Liver (tissue), 3 donors: ENCODE results near the gene ATP6V0E1.

Experiments used
- CTCF ChIP-seq: fragments of 150-350 bp; IDR thresholded peaks from 2 replicates; pipeline ENCODE4 v1.5.1; 2017; ENCODE audit warnings: improper control_type of control experiment, low read depth, low read length; ENCODE audit not compliant: missing input control
- EGR1 ChIP-seq, 2 donors: IDR thresholded peaks; 2 replicates each; pipeline ENCODE4 v1.6.1; 2016 to 2018; ENCODE audit warnings: antibody characterized with exemption in 2 of 2, low read depth in 2 of 2
- MAX ChIP-seq: IDR thresholded peaks from 2 replicates; pipeline ENCODE4 v1.6.1; 2016; ENCODE audit warnings: antibody characterized with exemption
- NR2F2 ChIP-seq: IDR thresholded peaks from 2 replicates; pipeline ENCODE4 v1.6.1; 2016; ENCODE audit warnings: antibody characterized with exemption
- RXRA ChIP-seq, 2 donors: IDR thresholded peaks; 2 replicates each; pipeline ENCODE4 v1.6.1; 2017 to 2018; ENCODE audit warnings: antibody characterized with exemption in 2 of 2, mild to moderate bottlenecking in 1 of 2
- TAF1 ChIP-seq: conservative IDR thresholded peaks from 2 replicates; pipeline ENCODE4 v1.6.1; 2016; ENCODE audit warnings: antibody characterized with exemption, mild to moderate bottlenecking
- YY1 ChIP-seq: IDR thresholded peaks from 2 replicates; pipeline ENCODE4 v1.6.1; 2016; ENCODE audit warnings: antibody characterized with exemption, mild to moderate bottlenecking
- TF ChIP-seq, protein P1 (sequence below): IDR thresholded peaks from 2 replicates; pipeline ENCODE4 v1.6.1; 2016; ENCODE audit warnings: antibody characterized with exemption
- donor health status: healthy.
- donor health status: healthy.

- no peak for TF ChIP-seq CTCF
- TF ChIP-seq MAX, result no peak
- TF ChIP-seq, protein P1, sequence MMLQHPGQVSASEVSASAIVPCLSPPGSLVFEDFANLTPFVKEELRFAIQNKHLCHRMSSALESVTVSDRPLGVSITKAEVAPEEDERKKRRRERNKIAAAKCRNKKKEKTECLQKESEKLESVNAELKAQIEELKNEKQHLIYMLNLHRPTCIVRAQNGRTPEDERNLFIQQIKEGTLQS, result no peak
- TF ChIP-seq NR2F2, result no peak
- TF ChIP-seq EGR1 (IDR thresholded peaks at IDR 0.05; ENCODE audit: low read depth in 2 of 2), result no peak
- no peak for TF ChIP-seq RXRA (IDR thresholded peaks at IDR 0.05)
- no peak for TF ChIP-seq TAF1
- no peak for TF ChIP-seq YY1
These were observed 37.1 kb downstream of the ATP6V0E1 start for GRCh38 chr5:173020643-173021042.
